ENCODE results near the gene LRRC8C. TPM values are rescaled to one million over a fixed set of nuclear protein-coding genes. Genes with fewer than 3 reads are reported as not detected.

The LRRC8C gene
- total and polyA plus RNA-seq, 10 of the 15 experiments (the other 5 are each of a cell fraction or from before 2014, with no cell fraction given): 2.3 to 16.3 (median 10.8) TPM

GRCh38 chr1:89688607-89689006, 55.7 kb downstream of the LRRC8C start:
- H3K4me1 ChIP-seq (ENCODE audit: control insufficient read depth, insufficient read depth, low read length): peaks cover 14% of the 10 kb centered on the region
- FAIRE-seq (no peak), DNase-seq (ENCODE audit: low read depth, low spot score) (no peak), ATAC-seq (no peak)
- no peaks in the 10 kb centered on the region for H3K79me2 ChIP-seq (ENCODE audit: control insufficient read depth, insufficient read depth, low read length)
- no peak overlapping the region for H3K9ac ChIP-seq (ENCODE audit: control insufficient read depth, insufficient read depth, low read length)
- H3K4me3 ChIP-seq: no peak overlapping the region
- TF ChIP-seq PAX8 (IDR thresholded peaks at IDR 0.05) (no peak), RELB (IDR thresholded peaks at IDR 0.05; ENCODE audit: low read depth) (no peak), RFX5 (IDR thresholded peaks at IDR 0.05; ENCODE audit: low read depth, low read length) (no peak), PML (IDR thresholded peaks at IDR 0.05; ENCODE audit: low read length) (no peak), SREBF2 (IDR thresholded peaks at IDR 0.05; ENCODE audit: low read length) (no peak), LARP7 (IDR thresholded peaks at IDR 0.05) (no peak), WRNIP1 (IDR thresholded peaks at IDR 0.05; ENCODE audit: borderline replicate concordance, low read depth, low read length) (no peak), KLF5 (IDR thresholded peaks at IDR 0.05; ENCODE audit: partially characterized antibody) (no peak), SIX5 (IDR thresholded peaks at IDR 0.05; ENCODE audit: low read depth, low read length, severe bottlenecking) (no peak), POLR2A (IDR thresholded peaks at IDR 0.05; ENCODE audit: low read depth, low read length) (no peak), FOXM1 (IDR thresholded peaks at IDR 0.05; ENCODE audit: low read depth, low read length) (no peak), EP300 (IDR thresholded peaks at IDR 0.05; ENCODE audit: borderline replicate concordance in 1 of 2, control insufficient read depth in 1 of 2, low read depth in 2 of 2, low read length in 2 of 2) (no peak)
- BruUV-seq (replicated peaks): no TSS peak
- SMC1A ChIA-PET (ENCODE audit: uncharacterized antibody, unreplicated experiment): no interaction called here
- no peak overlapping the region for H3K27ac ChIP-seq (ENCODE audit: control insufficient read depth, insufficient read depth)
- H3K36me3 ChIP-seq (ENCODE audit: control insufficient read depth in 2 of 2, insufficient read depth in 2 of 2, low read length in 1 of 2): peaks cover 2 to 4% of the 10 kb centered on the region in 2 experiments; a peak in 3 of 4 replicates
- H2AFZ ChIP-seq (ENCODE audit: control insufficient read depth, low read depth, low read length): no peak overlapping the region
- WGBS (ENCODE audit: insufficient coverage, insufficient replicate concordance, low lambda C conversion rate, missing lambda C conversion rate): 85% methylated on average over 1 of the region's 1 CpG
- no peaks in the 10 kb centered on the region; the same call in 1 of the 3 replicates for H3K9me3 ChIP-seq (replicated peaks; ENCODE audit: control insufficient read depth, insufficient read depth, low read length)
- POLR2A ChIA-PET: no interaction called here
- in situ Hi-C loops (cut with MboI) (no loop called here), intact Hi-C loops (cut with micrococcal nuclease; ENCODE audit: unreplicated experiment) (no loop called here)
- no peaks in the 10 kb centered on the region for H3K27me3 ChIP-seq (replicated peaks in 1 of 2; ENCODE audit: control insufficient read depth in 2 of 2, insufficient read depth in 2 of 2, low read length in 1 of 2)
- RAD21 ChIA-PET (ENCODE audit: unreplicated experiment): no interaction called here
- CTCF ChIA-PET: interaction anchor here (0.9 kb wide), 1 partner anchor 312 kb away, joined by 3 read pairs; no protein-coding TSS in a partner anchor
- no peaks in the 10 kb centered on the region for H4K20me1 ChIP-seq (ENCODE audit: control insufficient read depth, insufficient read depth)
- H3K4me2 ChIP-seq (ENCODE audit: control insufficient read depth, insufficient read depth): no peak overlapping the region
